ENCODE data around the gene CXCL8. TPM values are rescaled to one million over a fixed set of nuclear protein-coding genes. Genes with fewer than 3 reads are reported as not detected.

CXCL8 gene
- polyA plus RNA-seq, 3 donors from 2014 or later = 1.8 to 2.1 TPM; not detected in 1

DNA sequence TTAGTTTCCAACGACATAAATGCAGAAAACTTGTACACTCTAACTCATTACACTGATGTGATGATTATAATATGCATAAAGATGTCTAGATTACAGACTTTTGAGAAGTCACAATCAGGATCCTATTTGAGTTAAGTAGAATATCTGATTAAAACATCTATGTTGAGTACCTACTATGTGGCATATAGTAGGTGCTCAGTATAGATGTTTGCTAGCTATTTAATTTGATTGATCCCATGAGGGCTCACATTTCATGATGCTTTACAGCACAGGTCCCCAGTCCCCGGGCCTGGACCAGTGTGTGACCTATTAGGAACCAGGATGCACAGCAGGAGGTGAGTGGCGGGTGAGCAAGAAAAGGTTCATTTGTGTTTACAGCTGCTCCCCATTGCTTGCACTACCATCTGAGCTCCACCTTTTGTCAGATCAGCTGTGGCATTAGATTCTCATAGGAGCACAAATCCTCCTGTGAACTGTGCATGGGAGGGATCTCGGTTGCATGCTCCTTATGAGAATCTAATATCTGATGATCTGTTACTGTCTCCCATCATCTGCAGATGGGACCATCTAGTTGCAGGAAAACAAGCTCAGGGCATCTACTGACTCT, 33.0 kb upstream of the CXCL8 start:
- Mint-ChIP-seq H3K36me3 (no peaks in the 10 kb centered on the region), H3K27me3 (ENCODE audit: low read depth in 3 of 3) (no peaks in the 10 kb centered on the region), H3K4me3 (no peak overlapping the region), H3K4me1 (no peaks in the 10 kb centered on the region), H3K27ac (no peak overlapping the region), H3K9me3 (peaks cover 0 to 9% (median 2%) of the 10 kb centered on the region in 6 donors)
- no peak for DNase-seq

DNA sequence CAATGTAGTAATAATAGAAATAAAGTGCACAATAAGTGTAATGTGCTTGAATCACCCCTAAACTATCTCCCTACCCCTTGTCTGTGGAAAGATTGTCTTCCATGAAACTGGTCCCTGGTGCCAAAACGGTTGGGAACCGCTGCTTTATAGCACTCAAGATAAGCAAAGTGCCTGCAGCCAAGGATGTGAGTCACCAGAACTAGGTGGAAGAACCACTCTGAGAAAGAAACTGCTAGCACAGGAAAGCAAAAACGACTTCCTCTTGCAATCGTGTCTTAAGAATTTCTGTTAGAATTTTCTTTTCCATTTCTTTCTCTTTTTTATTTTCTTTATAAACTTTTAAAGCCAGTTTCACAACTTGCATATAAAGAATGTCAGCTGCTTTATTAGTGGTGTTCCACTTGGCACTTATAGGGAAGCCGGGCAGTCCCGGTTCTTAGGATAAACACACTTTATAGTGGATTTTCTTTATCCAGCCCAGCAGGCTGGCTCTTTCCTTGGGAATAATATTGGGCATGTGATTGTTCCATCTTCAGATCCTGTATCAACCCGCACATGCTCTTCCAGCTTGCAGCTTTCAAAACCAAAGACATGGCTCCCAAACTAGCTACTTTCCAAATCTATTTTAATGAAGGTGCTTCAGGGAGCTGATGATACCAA, 32.3 kb upstream of the CXCL8 start:
- DNase-seq = no peak
- Mint-ChIP-seq H3K27ac (no peak overlapping the region), H3K27me3 (ENCODE audit: low read depth in 3 of 3) (no peaks in the 10 kb centered on the region)

DNA sequence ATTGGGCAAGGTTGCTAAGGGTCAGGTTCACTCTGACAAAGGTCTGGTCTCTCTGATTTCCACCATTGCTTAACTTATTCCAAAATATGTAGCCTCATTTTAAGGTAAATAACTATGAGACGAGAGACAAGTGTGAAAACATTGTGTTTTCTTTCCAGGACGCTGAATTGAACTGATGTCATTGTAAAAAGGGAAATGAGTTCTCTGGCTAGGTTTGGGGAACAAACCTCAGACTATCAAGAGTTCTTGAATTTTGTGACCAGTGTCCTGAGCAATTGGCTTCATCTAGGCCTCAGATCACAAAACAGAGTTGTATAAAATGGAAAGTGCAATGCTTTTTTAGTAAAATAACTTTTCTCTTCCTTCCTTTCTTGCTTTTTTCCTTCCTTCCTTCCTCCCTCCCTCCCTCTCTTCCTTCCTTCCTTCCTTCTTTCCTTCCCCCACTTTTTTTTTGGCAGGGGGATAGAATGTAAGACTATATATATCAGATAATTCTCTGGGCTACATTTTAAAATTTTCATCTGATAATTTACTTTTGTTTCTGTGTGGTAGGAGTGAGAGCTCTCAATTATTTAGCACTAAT, 30.8 kb upstream of the CXCL8 start:
- DNase-seq = no peak
- Mint-ChIP-seq H3K9me3 (peaks cover 0 to 6% (median 2%) of the 10 kb centered on the region in 6 donors), H3K4me3 (no peak overlapping the region), H3K27me3 (ENCODE audit: low read depth in 3 of 3) (peaks cover 0 to 2% (median 0%) of the 10 kb centered on the region in 3 donors), H3K27ac (no peak overlapping the region), H3K4me1 (no peaks in the 10 kb centered on the region), H3K36me3 (no peaks in the 10 kb centered on the region)

More for the DNA sequence above, 32.3 kb upstream of the CXCL8 start:
- H3K36me3 Mint-ChIP-seq = no peaks in the 10 kb centered on the region
- H3K9me3 Mint-ChIP-seq = peaks cover 0 to 6% (median 2%) of the 10 kb centered on the region in 6 donors
- H3K4me1 Mint-ChIP-seq = no peaks in the 10 kb centered on the region
- no peak overlapping the region for H3K4me3 Mint-ChIP-seq

DNA sequence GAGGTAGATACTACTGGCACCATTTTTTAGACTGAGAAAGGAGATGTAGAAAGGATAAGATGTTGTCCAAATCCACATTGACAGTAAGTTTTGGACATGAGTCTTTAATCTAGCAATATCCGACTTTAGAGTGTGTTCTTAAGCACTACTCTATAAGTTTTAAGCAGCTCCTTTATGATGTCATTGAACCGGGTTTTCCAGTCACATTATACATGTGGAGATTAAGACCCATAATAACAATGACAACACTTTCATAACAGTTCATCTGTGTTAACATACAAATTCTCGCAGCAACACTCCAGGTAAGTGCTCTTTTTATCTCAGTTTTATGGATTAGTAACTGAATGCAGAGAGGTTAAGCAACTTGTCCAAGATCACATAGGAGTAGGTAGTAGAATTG, 30.3 kb upstream of the CXCL8 start:
- H3K9me3 Mint-ChIP-seq = peaks cover 0 to 6% (median 2%) of the 10 kb centered on the region in 6 donors
- H3K4me3 Mint-ChIP-seq = no peak overlapping the region
- H3K27me3 Mint-ChIP-seq (ENCODE audit: low read depth in 3 of 3) = peaks cover 0 to 2% (median 0%) of the 10 kb centered on the region in 3 donors
- H3K27ac Mint-ChIP-seq = no peak overlapping the region
- no peaks in the 10 kb centered on the region for H3K4me1 Mint-ChIP-seq
- DNase-seq = no peak
- H3K36me3 Mint-ChIP-seq = no peaks in the 10 kb centered on the region

DNA sequence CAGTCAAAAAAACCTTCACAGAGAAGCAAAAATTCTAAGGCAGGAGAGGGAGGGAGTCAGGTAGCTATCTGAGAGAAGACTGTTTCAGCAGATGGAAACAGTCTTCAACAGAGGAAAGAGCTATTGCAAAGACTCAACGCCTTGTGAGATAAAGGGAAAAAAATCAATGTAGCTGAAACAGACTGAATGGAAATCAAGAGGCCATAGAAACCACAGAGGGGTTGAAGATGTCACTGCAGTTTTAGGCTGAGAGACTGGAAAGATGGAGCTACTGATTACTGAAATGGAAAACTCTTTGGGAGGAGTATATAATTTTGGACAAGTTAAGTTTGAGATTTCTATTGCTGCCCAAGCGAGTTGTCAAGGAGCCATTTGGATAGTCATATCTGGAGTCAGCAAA, 28.4 kb upstream of the CXCL8 start:
- Mint-ChIP-seq H3K36me3 (no peaks in the 10 kb centered on the region), H3K27me3 (ENCODE audit: low read depth in 3 of 3) (peaks cover 0 to 2% (median 0%) of the 10 kb centered on the region in 3 donors), H3K4me3 (no peak overlapping the region), H3K9me3 (peaks cover 0 to 6% (median 4%) of the 10 kb centered on the region in 6 donors), H3K4me1 (no peaks in the 10 kb centered on the region), H3K27ac (no peak overlapping the region)
- DNase-seq = no peak

DNA sequence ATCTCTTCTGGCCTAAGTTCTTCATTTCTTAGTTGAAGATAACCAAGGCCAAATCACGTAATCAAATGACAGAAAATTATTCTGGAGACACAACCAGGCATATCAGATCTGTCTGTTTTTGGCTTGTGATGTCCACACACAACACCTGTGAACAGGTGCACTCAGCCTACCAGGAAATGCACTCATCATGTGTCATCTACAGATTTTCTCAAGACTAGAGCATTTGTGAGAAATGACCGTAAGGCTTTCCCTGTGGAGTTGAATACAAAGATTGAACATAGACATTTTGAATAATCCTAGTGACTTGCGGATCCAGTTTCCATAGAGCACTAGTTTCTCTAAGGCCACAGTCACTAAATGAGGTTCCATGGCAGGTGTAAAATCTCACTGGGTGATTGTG, 26.7 kb upstream of the CXCL8 start:
- H3K27ac Mint-ChIP-seq = no peak overlapping the region
- peaks cover 0 to 2% (median 0%) of the 10 kb centered on the region in 3 donors for H3K27me3 Mint-ChIP-seq (ENCODE audit: low read depth in 3 of 3)
- no peak overlapping the region for H3K4me3 Mint-ChIP-seq
- peaks cover 0 to 6% (median 4%) of the 10 kb centered on the region in 6 donors for H3K9me3 Mint-ChIP-seq
- DNase-seq = no peak
- no peaks in the 10 kb centered on the region for H3K36me3 Mint-ChIP-seq
- H3K4me1 Mint-ChIP-seq = no peaks in the 10 kb centered on the region

DNA sequence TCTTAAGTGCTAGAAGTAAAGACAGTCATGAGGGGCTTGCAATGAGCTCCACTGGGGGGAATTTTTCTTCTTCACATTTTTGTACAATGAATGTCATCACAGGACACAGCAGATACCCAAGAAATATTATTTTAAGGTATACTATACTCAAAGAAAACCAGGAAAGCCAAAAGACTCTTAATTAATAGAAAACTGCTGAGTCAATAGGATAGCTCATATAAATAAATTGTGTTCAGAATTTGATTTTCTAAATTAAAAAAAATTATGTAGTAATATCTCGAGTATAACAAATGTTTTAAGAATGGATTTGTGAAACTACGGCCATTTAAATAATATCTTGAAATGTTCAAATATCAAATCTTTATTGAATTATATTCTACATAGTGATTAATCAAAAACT, 25.7 kb upstream of the CXCL8 start:
- Mint-ChIP-seq H3K36me3 (no peaks in the 10 kb centered on the region), H3K27ac (no peak overlapping the region), H3K27me3 (ENCODE audit: low read depth in 3 of 3) (peaks cover 0 to 2% (median 0%) of the 10 kb centered on the region in 3 donors), H3K4me3 (no peak overlapping the region), H3K9me3 (peaks cover 0 to 6% (median 3%) of the 10 kb centered on the region in 6 donors), H3K4me1 (no peaks in the 10 kb centered on the region)
- no peak for DNase-seq

DNA sequence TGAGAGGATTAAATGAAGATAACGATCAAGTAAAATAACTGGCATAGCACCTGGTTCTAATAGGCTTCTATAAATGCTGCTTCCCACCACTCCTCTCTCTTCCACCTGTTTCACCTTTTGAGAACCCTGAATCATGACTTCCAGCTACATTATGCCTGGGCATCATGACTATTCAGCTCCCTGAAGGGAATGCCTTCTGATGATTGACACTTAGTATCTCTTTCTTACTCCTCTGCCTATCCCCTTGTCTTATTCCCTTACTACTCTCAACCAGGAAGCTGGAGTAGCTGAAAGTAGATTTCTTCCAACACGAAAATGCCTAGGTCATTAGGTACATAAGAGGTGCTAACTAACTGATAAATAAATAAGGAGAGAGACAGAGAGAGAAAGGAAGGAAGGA, 24.7 kb upstream of the CXCL8 start:
- Mint-ChIP-seq H3K27me3 (ENCODE audit: low read depth in 3 of 3) (peaks cover 0 to 2% (median 0%) of the 10 kb centered on the region in 3 donors), H3K4me1 (no peaks in the 10 kb centered on the region), H3K9me3 (peaks cover 0 to 6% (median 0%) of the 10 kb centered on the region in 6 donors), H3K4me3 (no peak overlapping the region), H3K36me3 (no peaks in the 10 kb centered on the region), H3K27ac (no peak overlapping the region)
- DNase-seq = no peak

DNA sequence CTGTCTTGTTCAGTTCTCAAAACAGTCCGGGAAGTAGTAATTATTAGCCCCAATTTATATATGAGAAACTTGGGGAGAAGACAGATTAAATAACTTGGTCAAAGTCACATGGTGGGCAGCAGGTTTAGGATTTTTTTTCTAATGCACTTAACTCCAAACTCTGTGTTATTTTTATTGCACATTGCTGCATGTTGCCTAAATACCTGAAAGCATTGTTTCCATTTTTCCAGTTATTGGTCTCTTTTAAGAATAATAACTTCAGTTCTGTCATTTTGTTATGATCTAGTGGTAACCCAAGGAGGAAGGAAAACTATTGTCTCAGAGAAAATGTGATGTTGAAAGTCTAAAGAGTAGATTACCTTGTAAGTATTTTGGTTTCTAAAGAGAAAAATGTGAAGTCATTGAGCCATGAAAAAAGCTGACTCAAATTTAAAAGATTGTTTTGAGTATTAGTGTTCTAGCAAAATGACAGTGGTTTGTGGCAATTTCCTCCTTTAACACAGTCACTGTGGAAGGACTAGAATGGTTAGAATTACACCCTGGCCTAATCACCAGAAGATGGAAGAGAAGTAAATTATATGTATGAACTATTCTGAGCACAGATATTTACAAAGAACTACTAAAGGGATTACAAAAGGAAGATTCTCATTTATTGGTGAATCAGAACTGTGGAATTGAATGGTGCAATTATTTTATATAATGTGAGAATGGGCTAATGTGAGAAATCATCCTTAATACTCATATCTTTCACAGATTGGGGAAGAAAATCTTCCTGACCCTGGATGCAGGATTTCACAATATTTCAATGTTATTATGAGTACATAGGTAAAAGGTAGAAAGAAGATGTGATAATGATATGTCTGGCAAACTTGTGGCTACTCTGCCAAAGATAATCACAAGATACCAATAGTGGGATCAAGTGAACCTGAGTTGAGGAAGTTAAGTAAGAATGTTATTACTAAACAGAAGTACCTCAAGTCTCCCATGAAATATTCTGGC, 21.7 kb upstream of the CXCL8 start:
- Mint-ChIP-seq H3K9me3 (peaks cover 0 to 6% (median under 1%) of the 10 kb centered on the region in 6 donors), H3K27ac (no peak overlapping the region), H3K36me3 (no peaks in the 10 kb centered on the region), H3K27me3 (ENCODE audit: low read depth in 3 of 3) (peaks cover 0 to 2% (median 0%) of the 10 kb centered on the region in 3 donors), H3K4me3 (no peak overlapping the region), H3K4me1 (no peaks in the 10 kb centered on the region)
- no peak for DNase-seq

DNA sequence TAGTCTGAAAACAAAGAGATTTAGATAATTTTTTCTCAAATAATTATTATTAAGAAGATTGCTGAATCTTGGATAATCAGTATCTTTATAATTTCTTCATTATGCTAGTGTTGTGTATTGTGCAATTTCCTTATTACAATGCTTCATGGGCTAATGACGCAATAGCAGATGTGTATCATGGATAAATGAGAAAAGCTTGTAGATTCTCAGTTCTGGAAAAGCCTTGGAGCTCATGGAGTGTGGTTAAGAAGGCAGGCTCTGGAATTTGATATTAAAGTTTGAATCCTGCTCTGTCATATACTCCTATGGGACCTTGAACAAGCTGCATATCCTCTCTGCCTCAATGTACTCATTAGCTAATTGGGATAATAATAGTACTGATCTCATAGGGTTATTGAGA, 18.9 kb upstream of the CXCL8 start:
- Mint-ChIP-seq H3K36me3 (no peaks in the 10 kb centered on the region), H3K9me3 (peaks cover 0 to 5% (median 0%) of the 10 kb centered on the region in 6 donors), H3K27me3 (ENCODE audit: low read depth in 3 of 3) (peaks cover 0 to 2% (median 0%) of the 10 kb centered on the region in 3 donors), H3K4me3 (no peak overlapping the region), H3K27ac (no peak overlapping the region), H3K4me1 (no peaks in the 10 kb centered on the region)
- DNase-seq = no peak

DNA sequence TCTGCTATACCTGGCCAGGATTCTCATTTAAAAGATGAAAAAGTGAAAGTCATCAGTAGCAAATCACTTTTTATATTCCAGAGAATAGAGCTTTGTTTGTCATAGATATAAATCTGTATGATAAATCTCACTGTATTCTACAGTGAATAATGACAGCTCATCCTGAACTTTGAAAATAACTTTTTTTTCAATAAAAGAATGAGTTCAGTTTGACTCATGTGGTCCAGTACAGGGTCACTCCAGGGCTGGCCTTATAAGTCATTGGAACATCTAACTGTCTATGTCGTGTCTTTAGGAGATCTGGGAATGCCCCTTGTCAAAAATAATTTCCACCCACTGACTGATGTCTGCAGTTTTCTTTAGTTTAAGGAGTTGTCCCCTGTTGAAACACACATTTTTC, 18.5 kb upstream of the CXCL8 start:
- H3K9me3 Mint-ChIP-seq = peaks cover 0 to 7% (median 0%) of the 10 kb centered on the region in 6 donors
- H3K4me3 Mint-ChIP-seq = no peak overlapping the region
- H3K27me3 Mint-ChIP-seq (ENCODE audit: low read depth in 3 of 3) = peaks cover 0 to 2% (median 0%) of the 10 kb centered on the region in 3 donors
- no peak for DNase-seq
- H3K36me3 Mint-ChIP-seq = no peaks in the 10 kb centered on the region
- no peaks in the 10 kb centered on the region for H3K4me1 Mint-ChIP-seq
- H3K27ac Mint-ChIP-seq = no peak overlapping the region

DNA sequence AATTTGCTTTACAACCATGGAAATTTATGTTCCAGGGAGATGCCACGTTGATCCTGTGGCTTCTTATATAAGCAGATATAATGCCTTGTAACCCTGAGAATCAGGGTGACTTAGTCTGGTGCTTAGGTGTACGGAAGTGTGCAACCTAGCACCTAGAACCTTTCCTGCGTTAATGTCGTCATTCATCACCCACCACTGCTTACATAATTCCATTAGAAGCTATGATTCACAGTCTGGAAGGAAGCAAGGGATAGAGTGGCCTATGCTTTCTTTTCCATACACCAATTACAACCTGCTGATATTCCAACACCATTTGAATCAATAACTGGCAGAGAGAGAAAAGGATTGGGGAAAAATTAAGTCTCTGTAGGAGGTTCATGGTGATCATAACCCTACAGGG, 17.3 kb upstream of the CXCL8 start:
- H3K4me1 Mint-ChIP-seq = no peaks in the 10 kb centered on the region
- H3K36me3 Mint-ChIP-seq = no peaks in the 10 kb centered on the region
- peaks cover 0 to 2% (median 0%) of the 10 kb centered on the region in 3 donors for H3K27me3 Mint-ChIP-seq (ENCODE audit: low read depth in 3 of 3)
- peaks cover 0 to 10% (median 0%) of the 10 kb centered on the region in 6 donors for H3K9me3 Mint-ChIP-seq
- H3K4me3 Mint-ChIP-seq = no peak overlapping the region
- H3K27ac Mint-ChIP-seq = no peak overlapping the region
- DNase-seq = no peak

DNA sequence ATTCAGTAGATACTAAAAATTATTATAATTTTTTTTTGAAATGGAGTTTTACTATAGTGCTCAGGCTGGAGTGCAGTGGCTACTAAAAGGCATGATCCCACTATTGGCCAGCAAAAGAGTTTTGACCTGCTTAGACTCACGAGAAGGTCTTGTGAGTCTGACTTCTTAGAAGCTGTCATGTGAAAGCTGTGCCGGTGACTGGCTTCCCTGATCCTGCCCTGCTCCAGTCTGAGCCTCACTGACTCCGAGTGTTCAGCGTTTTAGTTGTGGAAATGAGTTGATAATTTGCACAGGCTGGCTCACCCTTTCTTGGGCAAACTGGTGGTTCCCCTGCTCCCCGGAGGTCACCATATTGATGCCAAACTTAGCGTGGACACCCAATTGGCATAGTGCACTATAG, 16.4 kb upstream of the CXCL8 start:
- Mint-ChIP-seq H3K4me1 (no peaks in the 10 kb centered on the region), H3K36me3 (no peaks in the 10 kb centered on the region), H3K4me3 (no peak overlapping the region), H3K27ac (no peak overlapping the region), H3K9me3 (peaks cover 0 to 10% (median 0%) of the 10 kb centered on the region in 6 donors), H3K27me3 (ENCODE audit: low read depth in 3 of 3) (peaks cover 0 to 2% (median 0%) of the 10 kb centered on the region in 3 donors)
- DNase-seq = no peak

All from immature natural killer cell (primary cell).